NOMO-1 treated with dmso at 0.1 percent for 144 hours (cell line): ENCODE measurements around the gene GIGYF1.

Experiments
- DNase-seq: peaks from one replicate; lab custom pipeline; 2025; ENCODE audit not compliant: unreplicated experiment; lab: John Stamatoyannopoulos, UW

The GIGYF1 gene

GRCh38 chr7:100685631-100686145, 8.4 kb downstream of the GIGYF1 start:
- DNase-seq: no peak

GRCh38 chr7:100685049-100685605, 8.9 kb downstream of the GIGYF1 start:
- DNase-seq: no peak

DNA sequence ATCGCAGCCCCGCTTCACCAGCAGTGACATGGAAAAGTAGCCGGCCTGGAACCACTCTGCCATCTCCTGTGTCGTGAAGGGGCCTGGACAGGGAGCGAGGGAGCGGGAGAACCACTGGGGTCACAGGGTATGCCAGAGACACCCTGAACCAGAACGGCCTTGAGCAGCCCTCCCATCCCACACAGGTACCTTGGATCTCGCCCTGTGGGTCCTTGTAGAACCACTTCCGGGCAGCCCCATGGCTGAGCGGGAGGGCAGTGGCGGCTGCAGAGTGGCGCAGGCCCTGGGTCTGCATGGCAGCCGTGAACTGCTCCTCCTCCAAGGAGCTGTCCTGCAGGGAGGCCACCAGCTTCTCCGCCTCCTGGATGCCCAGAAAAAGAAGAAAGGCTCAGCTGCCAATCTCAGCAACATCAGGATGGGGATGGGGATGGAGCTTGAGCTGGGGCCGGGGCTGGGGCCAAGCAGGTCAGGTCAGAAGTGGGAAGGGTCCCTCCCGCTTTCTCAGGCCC, 9.5 kb downstream of the GIGYF1 start:
- no peak for DNase-seq

DNA sequence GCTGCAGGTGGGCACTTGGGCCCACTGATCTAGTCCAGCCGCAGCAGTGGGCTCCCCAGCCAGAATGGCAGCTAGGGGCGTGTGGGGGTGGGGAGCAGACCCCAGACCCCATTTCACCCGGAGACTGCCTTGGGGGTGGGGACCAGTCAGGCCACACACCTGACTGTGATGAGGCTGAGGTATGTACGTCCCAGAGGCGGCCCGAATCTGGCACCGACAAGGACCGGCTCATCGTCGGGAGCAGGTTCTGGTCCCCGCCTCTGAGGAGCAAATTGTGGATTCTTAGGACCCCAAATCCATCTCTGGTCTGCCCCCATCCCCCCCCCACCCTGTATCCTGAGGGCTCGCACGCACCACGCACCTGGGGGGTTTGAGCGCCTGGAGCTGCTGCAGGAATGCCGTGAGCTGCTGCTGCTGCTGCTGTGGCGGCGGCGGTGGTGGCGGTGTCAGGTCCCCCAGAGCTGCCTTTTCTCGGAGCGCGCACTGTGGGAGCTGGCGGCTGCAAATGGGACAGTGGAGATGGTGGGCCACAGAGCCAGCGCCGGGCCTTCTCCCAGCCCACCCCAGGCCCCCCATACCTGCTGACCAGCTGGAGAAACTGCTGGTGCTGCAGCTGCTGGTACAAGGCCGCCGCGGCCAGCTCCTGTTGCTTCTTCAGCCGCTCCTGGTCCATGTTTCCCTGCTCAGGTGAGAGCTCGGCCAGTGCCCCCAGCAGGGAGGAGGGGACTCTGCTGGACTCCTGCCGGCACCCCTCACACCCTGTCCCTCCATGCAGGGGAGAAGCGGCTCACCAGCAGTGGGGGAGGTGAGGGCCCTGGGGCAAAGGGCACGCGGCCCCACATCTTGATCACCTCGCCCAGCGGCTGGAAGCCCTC, 10.2 kb downstream of the GIGYF1 start:
- DNase-seq: no peak

GRCh38 chr7:100682991-100683658, 10.9 kb downstream of the GIGYF1 start:
- no peak for DNase-seq

GRCh38 chr7:100682228-100682741, 11.8 kb downstream of the GIGYF1 start:
- DNase-seq: no peak

DNA sequence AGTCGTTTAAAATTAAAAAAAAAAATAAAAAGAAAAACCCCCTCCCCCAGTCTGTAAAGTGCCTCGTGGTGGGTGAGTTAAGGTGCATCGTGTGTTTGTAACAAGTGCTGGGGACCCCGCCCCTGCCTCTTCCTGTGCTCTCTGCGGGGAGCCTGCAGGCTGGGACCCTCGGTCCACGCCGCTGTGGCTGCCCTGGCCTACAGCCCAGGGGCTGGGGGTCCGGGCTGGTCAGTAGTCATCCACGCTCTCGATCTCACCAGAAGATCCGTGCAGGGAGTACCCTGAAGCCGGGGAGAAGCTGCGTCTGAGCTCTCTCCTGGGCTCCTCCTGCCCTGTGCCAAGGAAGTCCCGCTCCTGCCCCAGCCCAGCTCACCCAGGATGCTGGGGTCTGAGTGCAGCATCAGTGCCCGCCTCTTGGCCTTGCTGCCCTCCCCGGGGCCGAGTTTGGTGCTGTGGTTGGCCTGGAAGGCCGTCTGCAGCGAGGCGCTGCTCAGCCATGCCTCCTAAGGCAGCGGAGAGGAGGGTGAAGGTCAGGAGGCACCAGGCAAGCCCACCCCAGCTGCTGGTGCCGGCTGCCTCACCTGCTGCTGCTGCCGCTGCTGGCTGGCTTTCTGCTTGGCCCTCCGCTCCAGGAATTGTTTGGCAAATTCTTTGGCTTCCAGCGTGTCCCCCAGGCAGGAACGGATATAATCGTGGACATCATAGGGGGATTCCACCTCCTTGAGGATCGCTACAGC, 12.4 kb downstream of the GIGYF1 start:
- no peak for DNase-seq

DNA sequence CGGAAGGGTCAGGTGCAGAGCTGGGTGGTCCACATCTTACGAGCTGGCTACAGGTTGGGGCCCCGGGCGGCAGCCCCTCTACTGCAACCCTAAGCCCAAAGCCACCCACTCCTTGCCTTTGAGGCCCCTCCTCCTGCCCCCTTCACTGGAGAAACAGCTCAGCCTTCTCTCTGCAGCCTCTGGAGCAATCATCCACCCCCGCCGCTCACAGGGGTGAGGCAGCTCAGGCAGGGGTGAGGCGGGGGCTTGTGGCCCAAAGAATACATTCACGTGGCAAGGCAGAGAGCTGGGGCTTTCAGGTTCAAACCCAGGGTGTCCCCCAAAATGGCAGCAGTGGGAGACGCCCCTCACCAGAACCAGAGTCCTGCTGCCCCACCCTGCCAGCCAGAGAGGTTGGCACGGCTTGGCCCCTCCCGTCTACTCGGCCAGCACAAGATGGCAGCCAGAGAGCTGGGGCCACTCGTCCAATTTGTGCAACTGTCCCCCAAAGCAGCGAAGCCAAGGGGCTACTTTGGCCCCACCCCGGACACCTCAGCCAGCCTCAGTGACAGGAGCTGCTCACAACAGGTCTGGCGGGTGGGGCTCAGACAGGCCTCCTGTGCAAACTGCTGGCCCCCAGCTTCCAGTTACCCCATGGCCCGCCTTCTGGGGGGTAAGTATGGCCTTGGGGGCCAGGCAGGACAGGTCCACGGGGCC, 13.3 kb downstream of the GIGYF1 start:
- DNase-seq: no peak

- DNase-seq: no peak
Observed at GRCh38 chr7:100679927-100680575, 14.0 kb downstream of the GIGYF1 start.

DNA sequence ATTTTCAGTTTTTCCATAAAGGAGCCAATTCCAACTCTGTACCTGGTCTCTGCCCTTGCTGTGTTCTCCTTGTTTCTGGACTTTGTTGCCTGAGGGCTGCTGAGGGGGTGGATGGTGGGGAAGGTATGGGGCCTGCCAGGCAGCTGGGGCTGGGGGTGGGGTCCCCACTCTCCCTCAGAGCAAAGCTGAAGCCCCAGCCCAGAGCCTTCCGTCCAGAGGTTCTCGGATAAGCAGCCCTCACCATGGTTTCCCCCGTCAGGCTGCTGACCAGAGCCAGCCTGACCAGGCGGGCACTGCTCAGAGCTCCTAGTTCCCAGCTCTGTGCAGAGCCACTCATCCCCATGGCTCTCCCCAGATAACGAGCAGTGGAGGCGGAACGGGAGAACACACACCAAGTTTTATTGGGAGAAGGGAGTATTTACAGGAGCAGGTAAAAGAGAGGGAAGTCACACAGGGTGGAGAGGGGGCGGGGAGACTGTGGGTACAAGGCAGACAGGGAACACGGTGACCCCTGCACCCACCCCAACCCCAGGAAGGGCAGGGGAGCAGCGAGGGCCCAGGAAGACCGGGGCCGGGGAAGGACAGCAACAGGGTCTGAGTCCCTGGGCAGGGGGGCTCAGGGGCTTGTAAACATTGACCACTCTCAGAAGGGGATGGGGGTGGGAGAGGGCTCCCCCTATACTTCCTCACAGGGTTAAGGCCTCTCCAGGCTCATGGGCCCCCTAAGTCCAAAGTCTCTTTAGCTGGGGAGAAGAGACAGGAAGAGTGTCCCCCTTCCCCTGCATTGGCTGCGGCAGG, 14.7 kb downstream of the GIGYF1 start:
- no peak for DNase-seq

- DNase-seq: no peak
Observed at GRCh38 chr7:100678291-100678984, 15.6 kb downstream of the GIGYF1 start.

DNA sequence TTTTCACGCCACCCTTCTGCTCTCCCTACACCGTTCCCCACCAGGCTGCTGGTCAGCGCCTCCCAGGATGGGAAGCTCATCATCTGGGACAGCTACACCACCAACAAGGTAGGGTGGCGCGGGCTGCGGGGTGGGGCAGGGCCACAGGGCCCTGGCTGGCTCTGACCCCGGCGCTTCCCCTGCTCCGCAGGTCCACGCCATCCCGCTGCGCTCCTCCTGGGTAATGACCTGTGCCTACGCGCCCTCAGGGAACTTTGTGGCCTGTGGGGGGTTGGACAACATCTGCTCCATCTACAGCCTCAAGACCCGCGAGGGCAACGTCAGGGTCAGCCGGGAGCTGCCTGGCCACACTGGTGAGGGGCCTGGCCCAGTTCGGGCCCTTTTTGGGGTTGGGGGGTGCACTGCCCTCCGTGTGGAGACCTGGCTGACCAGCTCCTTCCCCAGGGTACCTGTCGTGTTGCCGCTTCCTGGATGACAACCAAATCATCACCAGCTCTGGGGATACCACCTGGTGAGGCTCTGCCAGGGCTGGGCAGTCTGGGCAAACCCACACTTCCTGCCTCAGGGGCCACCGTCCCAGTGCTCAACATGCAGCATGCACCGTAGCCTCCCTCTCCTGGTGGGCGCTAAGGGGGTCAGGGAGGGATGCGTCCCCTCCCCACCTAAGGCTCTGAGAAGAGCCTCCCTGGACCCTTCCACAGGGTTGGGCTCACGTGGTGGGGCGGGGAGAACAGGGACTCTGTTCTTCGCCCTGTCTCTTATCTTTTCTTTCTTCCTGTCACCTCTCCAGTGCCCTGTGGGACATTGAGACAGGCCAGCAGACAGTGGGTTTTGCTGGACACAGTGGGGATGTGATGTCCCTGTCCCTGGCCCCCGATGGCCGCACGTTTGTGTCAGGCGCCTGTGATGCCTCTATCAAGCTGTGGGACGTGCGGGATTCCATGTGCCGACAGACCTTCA, 16.5 kb downstream of the GIGYF1 start:
- no peak for DNase-seq

- DNase-seq: no peak
Observed at GRCh38 chr7:100676501-100677306, 17.3 kb downstream of the GIGYF1 start.

- peak; percentile 74 for DNase-seq
Observed at GRCh38 chr7:100675581-100676350, 18.3 kb downstream of the GIGYF1 start.

GRCh38 chr7:100675105-100675451, 19.0 kb downstream of the GIGYF1 start:
- DNase-seq: no peak
